CD4-positive, alpha-beta T cell (primary cell): ENCODE results near the gene CACNA1G. TPM values are rescaled to one million over a fixed set of nuclear protein-coding genes. Genes with fewer than 3 reads are reported as not detected.

Experiments used
- ATAC-seq: fragments of 200-7000 bp; cut with Tn5 transposase; one replicate; pipeline ENCODE4 v1.10.0; 2022; ENCODE audit warnings: mild to moderate bottlenecking; ENCODE audit not compliant: poor library complexity
- CTCF ChIA-PET: fragments of 350-600 bp; sonication (Branson Sonifier 250); formaldehyde crosslinking; loops from one replicate; lab custom pipeline; 2021; ENCODE audit warnings: antibody characterized with exemption, inconsistent platforms; lab: Charles Lee
- POLR2A ChIA-PET: fragments of 350-600 bp; sonication (Branson Sonifier 250); formaldehyde crosslinking; loops from one replicate; lab custom pipeline; 2021; ENCODE audit warnings: antibody characterized with exemption, inconsistent platforms; lab: Charles Lee
- DNase-seq, 14 experiments: peaks; one replicate each; pipeline ENCODE4 v3.0.0-alpha.2; 2013 to 2020; ENCODE audit warnings: mixed read lengths in 2 of 14
- H3K27ac ChIP-seq, 2 donors: one replicate each; pipeline versions ENCODE4 v1.5.1 to v1.7.0; 2013; ENCODE audit warnings: low read length in 2 of 2, low read depth in 1 of 2, mild to moderate bottlenecking in 1 of 2
- H3K27me3 ChIP-seq, 2 experiments: 1 replicate in 1 of 2; 2 replicates in 1 of 2; pipeline versions ENCODE4 v1.6.1 to v1.7.0; 2013; ENCODE audit warnings: low read length in 2 of 2, control low read depth in 1 of 2, mild to moderate bottlenecking in 1 of 2, moderate library complexity in 1 of 2; ENCODE audit not compliant: insufficient read depth in 2 of 2, control insufficient read depth in 1 of 2
- H3K36me3 ChIP-seq: one replicate; pipeline ENCODE4 v1.6.1; 2013; ENCODE audit warnings: low read length, control low read depth; ENCODE audit not compliant: insufficient read depth
- H3K4me1 ChIP-seq: one replicate; pipeline ENCODE4 v1.6.1; 2013; ENCODE audit warnings: low read length, control low read depth; ENCODE audit not compliant: insufficient read depth
- H3K4me3 ChIP-seq: one replicate; pipeline ENCODE4 v1.5.1; 2013; ENCODE audit warnings: mild to moderate bottlenecking, low read length, moderate library complexity
- H3K9me3 ChIP-seq, 2 experiments: 1 replicate in 1 of 2; 2 replicates in 1 of 2; pipeline versions ENCODE4 v1.6.1 to v1.7.0; 2013; ENCODE audit warnings: low read length in 2 of 2, mild to moderate bottlenecking in 2 of 2, control low read depth in 1 of 2, moderate library complexity in 1 of 2; ENCODE audit not compliant: control insufficient read depth in 1 of 2, insufficient read depth in 1 of 2
- H3K27ac Mint-ChIP-seq: one replicate; pipeline ENCODE4 v1.8.0; 2020; ENCODE audit warnings: mixed read lengths
- H3K27me3 Mint-ChIP-seq: one replicate; pipeline ENCODE4 v1.8.0; 2021; ENCODE audit warnings: mixed read lengths
- H3K36me3 Mint-ChIP-seq: one replicate; pipeline ENCODE4 v1.8.0; 2021; ENCODE audit warnings: low read depth, mixed read lengths
- H3K4me1 Mint-ChIP-seq: one replicate; pipeline ENCODE4 v1.8.0; 2021; ENCODE audit warnings: low read depth, mixed read lengths
- H3K4me3 Mint-ChIP-seq: one replicate; pipeline ENCODE4 v1.8.0; 2020; ENCODE audit warnings: mild to moderate bottlenecking, mixed read lengths
- H3K9me3 Mint-ChIP-seq: one replicate; pipeline ENCODE4 v1.8.0; 2020; ENCODE audit warnings: mixed read lengths
- CTCF ChIP-seq: fragments of 200-600 bp; IDR thresholded peaks from one replicate; pipeline ENCODE4 v1.8.0; 2022; ENCODE audit warnings: antibody characterized with exemption, mild to moderate bottlenecking
- intact Hi-C, 2 experiments: fragments of 100-400 bp; cut with DNase I in 1 of 2; cut with micrococcal nuclease in 1 of 2; formaldehyde crosslinking; loops; one replicate each; pipeline versions ENCODE4 v1.15.1 to v1.9.0; 2023 to 2025; cut with DNase I, micrococcal nuclease
- total RNA-seq, 174 experiments: library from RNA in 2 of 174; stranded (reverse) in 2 of 174; gene quantifications; one replicate each; pipeline ENCODE4 v1.2.3 and lab custom pipeline; 2021 to 2026

The CACNA1G gene
- total RNA-seq, 2 experiments from 2014 or later, result not detected

- no peak for TF ChIP-seq CTCF
- no peak overlapping the region for H3K4me3 ChIP-seq
- Mint-ChIP-seq H3K36me3 (no peaks in the 10 kb centered on the region), H3K27me3 (peaks cover 48% of the 10 kb centered on the region), H3K4me3 (no peak overlapping the region), H3K9me3 (no peaks in the 10 kb centered on the region), H3K27ac (no peak overlapping the region), H3K4me1 (peaks cover under 1% of the 10 kb centered on the region)
- ATAC-seq (no peak), DNase-seq (no peak)
- H3K9me3 ChIP-seq, result peaks cover 0 to 8% of the 10 kb centered on the region in 2 experiments
- POLR2A ChIA-PET, result no interaction called here
- peaks cover 27 to 33% of the 10 kb centered on the region in 2 experiments for H3K27me3 ChIP-seq
- CTCF ChIA-PET, result no interaction called here
- H3K4me1 ChIP-seq, result peaks cover 10% of the 10 kb centered on the region
- intact Hi-C loops, result no loop called here
- no peak overlapping the region for H3K27ac ChIP-seq
- no peaks in the 10 kb centered on the region for H3K36me3 ChIP-seq
Observed at GRCh38 chr17:50527949-50528474, 32.5 kb upstream of the CACNA1G start.

GRCh38 chr17:50529849-50530248 lies 30.7 kb upstream of the CACNA1G start:
- Mint-ChIP-seq H3K36me3 (no peaks in the 10 kb centered on the region), H3K27me3 (peaks cover 64% of the 10 kb centered on the region), H3K4me3 (no peak overlapping the region), H3K27ac (no peak overlapping the region), H3K9me3 (no peaks in the 10 kb centered on the region), H3K4me1 (peaks cover 9% of the 10 kb centered on the region)
- H3K27ac ChIP-seq, result no peak overlapping the region
- peaks cover 20% of the 10 kb centered on the region for H3K4me1 ChIP-seq
- DNase-seq (no peak), ATAC-seq (no peak)
- ChIA-PET CTCF (no interaction called here), POLR2A (no interaction called here)
- TF ChIP-seq CTCF, result no peak
- H3K9me3 ChIP-seq, result peaks cover 0 to 8% of the 10 kb centered on the region in 2 experiments
- H3K27me3 ChIP-seq, result peaks cover 41 to 42% of the 10 kb centered on the region in 2 experiments
- H3K4me3 ChIP-seq, result no peak overlapping the region
- no peaks in the 10 kb centered on the region for H3K36me3 ChIP-seq
- intact Hi-C loops, result no loop called here

GRCh38 chr17:50531428-50532025 lies 29.0 kb upstream of the CACNA1G start:
- no peaks in the 10 kb centered on the region for H3K36me3 Mint-ChIP-seq
- CTCF ChIA-PET, result no interaction called here

More at GRCh38 chr17:50531428-50532025, 29.0 kb upstream of the CACNA1G start:
- Histone ChIP-seq H3K27me3 (peaks cover 41 to 42% of the 10 kb centered on the region in 2 experiments), H3K27ac (no peak overlapping the region), H3K9me3 (peaks cover 0 to 8% of the 10 kb centered on the region in 2 experiments), H3K4me1 (peaks cover 20% of the 10 kb centered on the region), H3K36me3 (no peaks in the 10 kb centered on the region), H3K4me3 (no peak overlapping the region)
- ATAC-seq (no peak), DNase-seq (no peak)
- H3K27ac Mint-ChIP-seq, result no peak overlapping the region
- H3K4me3 Mint-ChIP-seq, result no peak overlapping the region
- H3K27me3 Mint-ChIP-seq, result peaks cover 81% of the 10 kb centered on the region
- POLR2A ChIA-PET, result no interaction called here
- no peak for TF ChIP-seq CTCF
- intact Hi-C loops, result no loop called here
- H3K9me3 Mint-ChIP-seq, result no peaks in the 10 kb centered on the region
- H3K4me1 Mint-ChIP-seq, result peaks cover 9% of the 10 kb centered on the region
